ENCODE measurements around the gene IL31RA. TPM values are rescaled to one million over a fixed set of nuclear protein-coding genes. Genes with fewer than 3 reads are reported as not detected.

The IL31RA gene
- total RNA-seq, 1 donor from 2014 or later: 5.7 TPM

- Histone ChIP-seq H3K79me2 (ENCODE audit: insufficient read depth, low read length) (no peaks in the 10 kb centered on the region), H3K4me3 (ENCODE audit: insufficient read depth, low read depth, low read length) (no peak overlapping the region), H3K4me1 (ENCODE audit: insufficient read depth, low read length) (no peaks in the 10 kb centered on the region), H3K36me3 (ENCODE audit: insufficient read depth, low read length) (no peaks in the 10 kb centered on the region), H3K9me3 (ENCODE audit: insufficient read depth, low read depth, low read length) (no peaks in the 10 kb centered on the region), H2AFZ (ENCODE audit: low read depth, low read length) (no peak overlapping the region), H3K4me2 (ENCODE audit: low read length) (no peak overlapping the region), H3K9ac (ENCODE audit: low read length) (no peak overlapping the region), H3K27ac (ENCODE audit: low read depth, low read length) (no peak overlapping the region), H4K20me1 (ENCODE audit: insufficient read depth, low read length) (no peaks in the 10 kb centered on the region), H3K27me3 (ENCODE audit: insufficient read depth, low read length) (no peaks in the 10 kb centered on the region)
- Mint-ChIP-seq H3K27ac (ENCODE audit: unreplicated experiment) (no peak overlapping the region), H3K4me1 (ENCODE audit: low read depth, unreplicated experiment) (peaks cover 7% of the 10 kb centered on the region), H3K4me3 (ENCODE audit: unreplicated experiment) (no peak overlapping the region), H3K36me3 (ENCODE audit: low read depth, unreplicated experiment) (peaks cover 2% of the 10 kb centered on the region), H3K9me3 (ENCODE audit: unreplicated experiment) (peaks cover 3% of the 10 kb centered on the region), H3K27me3 (ENCODE audit: low read depth, unreplicated experiment) (no peaks in the 10 kb centered on the region)
- FAIRE-seq (no peak), DNase-seq (ENCODE audit: low read depth) (no peak)
- TF ChIP-seq EZH2 (IDR thresholded peaks at IDR 0.05; ENCODE audit: insufficient read depth, low read length): no peak
- TF ChIP-seq CTCF (IDR thresholded peaks at IDR 0.05; ENCODE audit: insufficient read depth, low read depth, low read length): no peak
These were observed 62.6 kb downstream of the IL31RA start for GRCh38 chr5:55913466-55914413.

GRCh38 chr5:55914971-55915370 lies 63.8 kb downstream of the IL31RA start:
- no peaks in the 10 kb centered on the region for H3K9me3 Mint-ChIP-seq (ENCODE audit: unreplicated experiment)
- TF ChIP-seq EZH2 (IDR thresholded peaks at IDR 0.05; ENCODE audit: insufficient read depth, low read length) (no peak), CTCF (IDR thresholded peaks at IDR 0.05; ENCODE audit: insufficient read depth, low read depth, low read length) (no peak)
- no peaks in the 10 kb centered on the region for H3K36me3 ChIP-seq (ENCODE audit: insufficient read depth, low read length)
- no peak overlapping the region for H3K4me2 ChIP-seq (ENCODE audit: low read length)
- H3K4me3 Mint-ChIP-seq (ENCODE audit: unreplicated experiment): no peak overlapping the region
- H3K4me1 Mint-ChIP-seq (ENCODE audit: low read depth, unreplicated experiment): peaks cover 7% of the 10 kb centered on the region
- H3K79me2 ChIP-seq (ENCODE audit: insufficient read depth, low read length): no peaks in the 10 kb centered on the region
- FAIRE-seq: no peak
- H2AFZ ChIP-seq (ENCODE audit: low read depth, low read length): no peak overlapping the region
- no peak overlapping the region for H3K4me3 ChIP-seq (ENCODE audit: insufficient read depth, low read depth, low read length)
- no peak for DNase-seq (ENCODE audit: low read depth)
- H3K4me1 ChIP-seq (ENCODE audit: insufficient read depth, low read length): no peaks in the 10 kb centered on the region
- no peaks in the 10 kb centered on the region for H3K27me3 ChIP-seq (ENCODE audit: insufficient read depth, low read length)
- peaks cover 3% of the 10 kb centered on the region for H3K27me3 Mint-ChIP-seq (ENCODE audit: low read depth, unreplicated experiment)
- H4K20me1 ChIP-seq (ENCODE audit: insufficient read depth, low read length): no peaks in the 10 kb centered on the region
- H3K9me3 ChIP-seq (ENCODE audit: insufficient read depth, low read depth, low read length): no peaks in the 10 kb centered on the region
- H3K9ac ChIP-seq (ENCODE audit: low read length): no peak overlapping the region
- H3K27ac ChIP-seq (ENCODE audit: low read depth, low read length): no peak overlapping the region
- peaks cover 2% of the 10 kb centered on the region for H3K36me3 Mint-ChIP-seq (ENCODE audit: low read depth, unreplicated experiment)
- no peak overlapping the region for H3K27ac Mint-ChIP-seq (ENCODE audit: unreplicated experiment)

- no peaks in the 10 kb centered on the region for H3K9me3 ChIP-seq (ENCODE audit: insufficient read depth, low read depth, low read length)
- no peak overlapping the region for H3K4me3 ChIP-seq (ENCODE audit: insufficient read depth, low read depth, low read length)
- Mint-ChIP-seq H3K27ac (ENCODE audit: unreplicated experiment) (no peak overlapping the region), H3K4me3 (ENCODE audit: unreplicated experiment) (no peak overlapping the region), H3K36me3 (ENCODE audit: low read depth, unreplicated experiment) (peaks cover 2% of the 10 kb centered on the region), H3K9me3 (ENCODE audit: unreplicated experiment) (no peaks in the 10 kb centered on the region), H3K4me1 (ENCODE audit: low read depth, unreplicated experiment) (peaks cover 11% of the 10 kb centered on the region), H3K27me3 (ENCODE audit: low read depth, unreplicated experiment) (peaks cover 3% of the 10 kb centered on the region)
- no peaks in the 10 kb centered on the region for H3K4me1 ChIP-seq (ENCODE audit: insufficient read depth, low read length)
- no peak overlapping the region for H3K9ac ChIP-seq (ENCODE audit: low read length)
- H3K27me3 ChIP-seq (ENCODE audit: insufficient read depth, low read length): no peaks in the 10 kb centered on the region
- no peak overlapping the region for H3K27ac ChIP-seq (ENCODE audit: low read depth, low read length)
- no peak for FAIRE-seq
- H3K36me3 ChIP-seq (ENCODE audit: insufficient read depth, low read length): no peaks in the 10 kb centered on the region
- no peaks in the 10 kb centered on the region for H3K79me2 ChIP-seq (ENCODE audit: insufficient read depth, low read length)
- no peaks in the 10 kb centered on the region for H4K20me1 ChIP-seq (ENCODE audit: insufficient read depth, low read length)
- no peak overlapping the region for H3K4me2 ChIP-seq (ENCODE audit: low read length)
- TF ChIP-seq CTCF (IDR thresholded peaks at IDR 0.05; ENCODE audit: insufficient read depth, low read depth, low read length) (no peak), EZH2 (IDR thresholded peaks at IDR 0.05; ENCODE audit: insufficient read depth, low read length) (no peak)
- no peak overlapping the region for H2AFZ ChIP-seq (ENCODE audit: low read depth, low read length)
- DNase-seq (ENCODE audit: low read depth): no peak
These were observed 64.6 kb downstream of the IL31RA start for GRCh38 chr5:55915783-55916182.
